Measurements from ENCODE around the gene KSR2. TPM values are rescaled to one million over a fixed set of nuclear protein-coding genes. Genes with fewer than 3 reads are reported as not detected.
A peak's percentile ranks its signal among the peaks of the same experiment; 100 is the strongest.
"Not testable (repeated sequence)": the region's sequence is repeated elsewhere in the genome, so short reads cannot be mapped to it uniquely, and the experiment has no call there.

Gene KSR2
- total RNA-seq, 1 donor from 2014 or later, result not detected

- intact Hi-C loops (cut with DNase I), result no loop called here
- ATAC-seq (no peak), DNase-seq (ENCODE audit: missing footprints) (no peak)
These were observed 226.1 kb downstream of the KSR2 start for GRCh38 chr12:117742721-117743120.

DNA sequence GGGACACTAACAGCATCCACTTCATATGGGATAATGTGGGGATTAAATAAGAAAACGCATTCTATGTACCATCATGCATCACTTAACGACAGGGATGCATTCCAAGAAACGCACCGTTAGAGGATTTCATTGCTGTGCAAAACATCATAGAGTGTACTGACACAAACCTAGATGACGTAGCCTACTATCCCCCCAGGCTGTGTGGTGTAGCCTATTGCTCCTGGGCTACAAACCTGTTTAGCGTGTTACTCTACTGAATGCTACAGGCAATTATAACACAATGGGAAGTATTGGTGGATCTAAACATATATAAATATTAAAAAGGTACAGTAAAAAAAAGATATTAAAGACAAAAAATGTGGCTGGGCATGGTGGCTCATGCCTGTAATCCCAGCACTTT, 230.6 kb downstream of the KSR2 start:
- ATAC-seq (no peak), DNase-seq (ENCODE audit: missing footprints) (no peak)
- intact Hi-C loops (cut with DNase I), result no loop called here

DNA sequence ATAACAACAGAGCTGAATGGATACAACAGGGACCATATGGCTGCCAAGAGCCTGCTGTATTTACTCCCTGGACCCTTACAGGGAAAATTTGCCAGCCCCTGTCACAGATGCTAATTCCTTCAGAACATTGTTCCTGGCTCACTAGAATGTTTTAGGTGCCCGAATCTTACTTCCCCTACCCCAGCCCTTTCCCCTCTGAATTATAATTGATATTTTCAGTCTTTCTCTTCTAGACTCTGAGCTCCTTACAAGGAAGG, 235.3 kb downstream of the KSR2 start:
- intact Hi-C loops (cut with DNase I), result no loop called here
- DNase-seq (ENCODE audit: missing footprints) (no peak), ATAC-seq (no peak)

DNA sequence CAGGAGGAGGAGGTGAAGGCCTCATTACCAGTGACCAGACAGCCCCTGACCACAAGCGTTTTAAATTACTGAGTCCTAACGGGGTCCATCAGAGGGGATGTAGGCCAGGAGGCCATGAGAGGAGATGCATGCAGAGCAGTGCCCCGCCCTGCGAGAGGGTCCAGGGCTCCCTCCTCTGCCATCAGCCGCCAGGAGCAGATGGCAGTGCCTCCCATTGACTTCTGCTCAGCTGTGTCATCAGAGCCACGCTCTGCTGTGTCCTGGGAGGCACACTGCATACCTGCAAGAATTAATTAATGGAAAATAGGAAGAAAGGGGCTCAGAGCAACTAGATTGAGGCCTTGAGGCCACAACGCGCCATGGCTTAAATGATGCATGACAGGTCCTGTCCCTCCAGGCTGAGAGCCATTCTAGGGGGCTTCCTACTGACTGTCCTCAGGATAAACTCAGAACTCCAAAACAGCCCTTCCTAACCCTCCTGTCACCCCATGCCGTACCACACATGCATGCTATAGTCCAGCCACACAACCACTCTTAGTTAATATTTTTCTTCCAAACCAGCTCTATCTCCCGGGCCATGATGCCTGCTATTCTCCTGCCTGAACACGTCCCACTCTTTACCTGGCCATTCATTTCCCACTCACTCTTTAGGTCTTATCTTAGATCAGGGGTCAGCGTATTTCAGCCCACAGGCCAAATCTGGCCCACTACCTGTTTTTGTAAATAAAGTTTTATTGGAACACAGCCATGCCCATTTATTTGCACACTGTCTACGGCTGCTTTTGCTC, 235.8 kb downstream of the KSR2 start:
- intact Hi-C loops (cut with DNase I), result no loop called here
- DNase-seq (ENCODE audit: missing footprints), result no peak
- ATAC-seq, result no peak

- DNase-seq (ENCODE audit: missing footprints); ATAC-seq; intact Hi-C loops (cut with DNase I): not testable (repeated sequence)
These were observed 237.7 kb downstream of the KSR2 start for GRCh38 chr12:117731131-117731530.

DNA sequence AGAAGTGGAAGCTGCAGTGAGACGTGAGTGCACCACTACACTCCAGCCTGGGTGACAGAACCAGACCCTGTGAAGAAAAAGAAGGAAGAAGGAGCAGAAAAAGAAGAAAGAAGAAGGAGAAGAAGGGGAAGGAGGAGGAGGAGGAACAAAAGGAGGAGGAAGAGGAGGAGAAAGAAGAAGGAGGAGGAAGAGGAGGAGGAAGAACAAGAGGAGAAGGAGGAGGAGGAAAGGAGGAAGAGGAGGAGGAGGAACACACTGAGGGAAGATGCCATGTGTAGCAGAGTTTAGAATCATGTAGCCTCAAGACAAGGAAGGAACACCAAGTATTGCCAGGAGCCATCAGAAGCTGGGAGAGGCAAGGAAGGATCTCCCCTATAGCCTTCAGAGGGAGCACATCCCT, 241.5 kb downstream of the KSR2 start:
- intact Hi-C loops (cut with DNase I), result no loop called here

GRCh38 chr12:117724543-117724942, 244.2 kb downstream of the KSR2 start:
- intact Hi-C loops (cut with DNase I), result no loop called here

More for the DNA sequence above, 241.5 kb downstream of the KSR2 start:
- ATAC-seq (no peak), DNase-seq (ENCODE audit: missing footprints) (no peak)

GRCh38 chr12:117718559-117718958, 250.2 kb downstream of the KSR2 start:
- intact Hi-C loops (cut with DNase I), result no loop called here
- DNase-seq (ENCODE audit: missing footprints) (no peak), ATAC-seq (peak; percentile 87)

More at GRCh38 chr12:117724543-117724942, 244.2 kb downstream of the KSR2 start:
- DNase-seq (ENCODE audit: missing footprints) (no peak), ATAC-seq (no peak)

- no peak for DNase-seq (ENCODE audit: missing footprints)
- intact Hi-C loops (cut with DNase I), result no loop called here
- peak; percentile 16 for ATAC-seq
These were observed 250.6 kb downstream of the KSR2 start for GRCh38 chr12:117718141-117718540.

DNA sequence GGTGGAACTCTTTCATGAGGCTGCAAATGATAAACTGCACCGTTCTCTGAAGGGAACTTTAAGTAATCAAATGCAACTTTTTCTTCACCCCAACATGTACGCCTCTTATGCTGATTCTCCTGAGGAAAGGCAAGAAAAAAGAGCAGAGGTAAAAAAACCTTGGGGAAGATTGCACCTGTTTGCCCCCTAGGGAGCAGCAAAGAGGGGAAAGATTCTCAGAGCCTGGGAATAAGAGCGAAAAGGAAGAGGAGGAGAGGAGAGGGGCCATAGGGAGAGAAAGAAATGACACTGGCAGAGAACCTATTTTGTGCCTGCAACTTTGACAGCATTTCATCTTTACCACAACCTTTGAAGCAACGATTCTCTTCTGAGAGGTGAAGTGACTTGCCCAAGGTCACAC, 254.6 kb downstream of the KSR2 start:
- ATAC-seq, result no peak
- DNase-seq (ENCODE audit: missing footprints), result no peak
- intact Hi-C loops (cut with DNase I), result no loop called here

- intact Hi-C loops (cut with DNase I), result no loop called here
- DNase-seq (ENCODE audit: missing footprints) (no peak), ATAC-seq (no peak)
These were observed 258.7 kb downstream of the KSR2 start for GRCh38 chr12:117710121-117710520.

DNA sequence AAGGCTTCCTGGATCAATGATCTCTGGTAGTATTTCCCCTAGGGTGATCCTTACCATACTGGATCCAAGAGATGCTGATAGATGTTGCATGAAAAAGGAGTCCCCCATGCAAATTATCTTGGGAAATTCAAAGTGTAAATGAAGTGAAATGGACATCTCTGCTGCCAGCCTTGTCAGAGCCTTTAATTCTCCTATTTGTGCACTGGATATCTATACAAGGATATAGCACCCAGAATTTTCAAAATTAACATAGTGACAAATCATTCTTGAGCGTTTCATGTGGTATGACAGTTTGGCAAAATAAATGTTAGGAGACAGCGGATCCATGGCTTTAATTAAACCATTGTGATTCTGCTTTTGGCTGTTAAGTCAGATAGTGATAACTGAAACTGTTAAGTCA, 260.9 kb downstream of the KSR2 start:
- no peak for ATAC-seq
- intact Hi-C loops (cut with DNase I), result no loop called here
- no peak for DNase-seq (ENCODE audit: missing footprints)

GRCh38 chr12:117703584-117703983, 265.2 kb downstream of the KSR2 start:
- DNase-seq (ENCODE audit: missing footprints) (no peak), ATAC-seq (no peak)
- intact Hi-C loops (cut with DNase I), result no loop called here

DNA sequence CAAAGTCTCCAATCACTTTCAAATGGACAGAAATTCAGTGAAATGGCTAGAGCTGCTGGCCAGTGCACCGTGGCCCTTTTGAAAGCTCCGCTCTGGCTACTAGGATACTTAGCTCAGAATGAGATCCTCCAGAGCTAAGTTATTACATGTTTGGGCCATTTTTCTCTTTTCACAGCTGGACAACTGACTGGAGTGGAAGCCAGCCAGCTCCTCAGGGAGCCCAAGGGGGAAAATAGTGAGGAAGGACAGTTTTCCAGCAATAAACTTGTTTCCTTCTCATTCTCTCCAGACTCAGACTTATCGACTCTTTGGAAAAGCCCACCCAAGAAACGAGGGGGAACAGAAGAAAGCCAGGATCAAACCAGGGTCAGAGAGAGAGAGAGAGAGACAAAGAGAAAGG, 266.0 kb downstream of the KSR2 start:
- DNase-seq (ENCODE audit: missing footprints), result no peak
- no peak for ATAC-seq
- intact Hi-C loops (cut with DNase I), result no loop called here

DNA sequence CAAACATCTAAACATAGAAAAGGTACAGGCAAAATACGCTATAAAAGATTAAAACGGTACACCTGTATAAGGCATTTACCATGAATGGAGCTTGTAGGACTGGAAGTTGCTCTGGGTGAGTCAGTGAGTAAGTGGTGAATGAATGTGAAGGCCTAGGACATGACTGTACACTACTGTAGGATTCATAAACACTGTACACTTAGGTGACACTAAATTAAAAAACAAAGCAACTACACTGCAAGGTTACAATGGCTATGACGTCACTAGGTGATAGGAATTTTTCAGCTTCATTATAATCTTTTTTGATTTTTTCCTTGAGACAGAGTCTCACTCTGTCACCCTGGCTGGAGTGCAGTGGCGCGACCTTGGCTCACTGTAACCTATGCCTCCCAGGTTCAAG, 269.2 kb downstream of the KSR2 start:
- DNase-seq (ENCODE audit: missing footprints) (no peak), ATAC-seq (no peak)
- intact Hi-C loops (cut with DNase I), result no loop called here

DNA sequence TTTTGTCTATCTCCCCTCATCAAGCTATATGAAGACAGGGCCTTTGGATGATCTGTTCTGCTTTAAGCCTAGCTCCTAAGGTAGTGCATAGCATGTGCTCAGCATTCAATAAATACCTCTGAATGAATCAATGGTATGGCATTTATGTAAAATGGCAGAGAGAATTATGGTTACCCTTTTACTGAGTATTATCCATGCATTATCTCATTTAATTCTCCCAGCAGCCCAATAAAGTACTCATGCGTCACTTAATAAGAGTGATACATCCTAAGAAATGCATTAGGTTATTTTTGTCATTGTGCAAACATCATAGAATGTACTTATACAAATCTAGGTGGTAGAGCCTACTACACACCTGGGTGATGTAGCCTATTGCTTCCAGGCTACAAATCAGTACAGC, 269.7 kb downstream of the KSR2 start:
- DNase-seq (ENCODE audit: missing footprints), result no peak
- intact Hi-C loops (cut with DNase I), result no loop called here
- ATAC-seq, result no peak

GRCh38 chr12:117695956-117696355, 272.8 kb downstream of the KSR2 start:
- ATAC-seq, result no peak
- intact Hi-C loops (cut with DNase I), result no loop called here
- no peak for DNase-seq (ENCODE audit: missing footprints)

- intact Hi-C loops (cut with DNase I), result no loop called here
- DNase-seq (ENCODE audit: missing footprints) (no peak), ATAC-seq (no peak)
These were observed 276.3 kb downstream of the KSR2 start for GRCh38 chr12:117692512-117692911.

DNA sequence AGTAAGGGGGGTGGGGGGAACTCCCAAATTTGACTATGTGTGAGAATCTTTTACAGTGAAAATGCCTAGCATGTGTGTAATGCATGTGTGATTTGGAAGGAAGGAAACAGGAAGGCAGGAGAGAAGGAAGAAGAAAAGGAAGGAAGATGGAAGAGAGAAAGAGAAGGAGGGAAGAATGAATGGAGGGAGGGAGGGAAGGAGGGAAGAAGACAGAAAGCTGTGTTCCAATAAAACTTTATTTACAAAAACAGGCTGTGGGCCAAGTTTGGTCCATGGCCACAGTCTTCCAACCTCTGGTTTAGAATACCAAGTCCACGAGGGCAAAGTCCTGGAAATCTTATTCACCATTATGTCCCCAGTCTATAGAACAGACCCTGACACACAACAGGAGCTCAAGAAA, 278.9 kb downstream of the KSR2 start:
- DNase-seq (ENCODE audit: missing footprints) (no peak), ATAC-seq (no peak)
- intact Hi-C loops (cut with DNase I), result no loop called here

- ATAC-seq, result no peak
- DNase-seq (ENCODE audit: missing footprints), result no peak
- intact Hi-C loops (cut with DNase I), result no loop called here
These were observed 280.3 kb downstream of the KSR2 start for GRCh38 chr12:117688446-117688845.

GRCh38 chr12:117686911-117687377, 281.8 kb downstream of the KSR2 start:
- intact Hi-C loops (cut with DNase I), result no loop called here
- ATAC-seq, result no peak
- DNase-seq (ENCODE audit: missing footprints), result no peak

All from Right ventricle myocardium inferior (tissue), 1 donor.